Urothelium cell line (cell line): ENCODE data around the gene EPX.
A peak's percentile ranks its signal among the peaks of the same experiment; 100 is the strongest.
"Not testable (repeated sequence)": the region's sequence is repeated elsewhere in the genome, so short reads cannot be mapped to it uniquely, and the experiment has no call there.

Experiments
- DNase-seq: peaks from one replicate; pipeline ENCODE4 v3.0.0; 2011; ENCODE audit warnings: low spot score, mixed read lengths
- FAIRE-seq: peaks from 2 replicates; lab custom pipeline; 2011; peaks lifted over from hg19 to GRCh38; lab: Jason Lieb, UNC

Gene EPX

GRCh38 chr17:58192612-58193011, at the start of gene EPX:
Gene EPX, plus strand, starts transcription at chr17:58192726. Its CDS starts 121 bp downstream, at chr17:58192847.
- no peak for DNase-seq
- no peak for FAIRE-seq

- not testable (repeated sequence) for FAIRE-seq, DNase-seq
These were observed 49.2 kb upstream of the EPX start for GRCh38 chr17:58143335-58143734.

GRCh38 chr17:58144801-58145200, 47.7 kb upstream of the EPX start:
- FAIRE-seq (no peak), DNase-seq (no peak)

DNA sequence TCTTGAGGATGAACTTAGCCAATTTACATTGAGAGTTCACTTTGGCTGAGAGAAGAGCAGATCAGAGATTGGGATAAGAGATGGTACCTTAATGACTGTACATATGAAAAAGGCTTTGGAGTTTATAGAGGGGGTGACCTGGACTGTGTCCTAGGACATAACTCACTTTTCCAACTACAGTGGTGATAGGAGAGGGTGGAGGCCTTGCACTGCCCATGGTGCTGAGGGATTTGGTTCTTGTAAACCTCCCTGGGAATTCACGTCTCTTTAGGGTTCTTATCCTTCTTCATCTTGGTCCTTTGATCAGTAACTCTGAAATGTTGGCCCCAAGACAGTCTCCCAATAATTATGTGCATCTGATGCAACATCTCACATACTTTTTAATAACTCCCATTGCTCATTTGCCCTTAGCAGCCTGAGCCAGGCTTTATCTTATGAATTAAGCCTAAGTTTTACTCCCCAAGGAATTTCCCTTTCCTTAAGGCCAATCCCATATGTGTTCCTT, 44.5 kb upstream of the EPX start, which contains the start of gene OR4D1:
Gene OR4D1 (plus strand): TSS at position 455 of the 505 bp plus-strand sequence. CDS start 6,770 bp downstream, outside the sequence.
- DNase-seq: no peak
- FAIRE-seq: no peak

DNA sequence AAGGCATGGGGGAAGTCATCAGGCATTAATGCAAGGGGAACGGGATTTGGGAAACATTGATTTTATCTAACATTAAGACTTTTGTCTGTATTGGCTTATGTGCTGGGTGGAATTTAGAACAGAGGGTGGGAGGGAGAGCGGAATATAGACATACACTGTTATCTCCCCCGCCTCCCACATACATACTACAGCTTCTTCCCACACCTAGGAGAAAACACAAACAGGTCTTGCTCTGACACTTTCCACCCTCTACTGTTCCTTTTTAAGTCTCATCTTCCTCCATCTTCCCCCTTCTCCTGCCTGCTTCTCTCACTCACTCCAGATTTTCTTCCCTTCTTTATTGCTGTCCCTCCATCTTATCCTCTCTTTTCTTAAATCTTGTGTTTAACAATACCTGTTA, 43.9 kb upstream of the EPX start:
- DNase-seq: no peak
- FAIRE-seq: no peak

- peak; percentile 50 for FAIRE-seq
These were observed 42.1 kb upstream of the EPX start for GRCh38 chr17:58150394-58150793.

GRCh38 chr17:58153046-58153445, 39.5 kb upstream of the EPX start:
- DNase-seq: no peak
- peak; percentile 96 for FAIRE-seq

More at GRCh38 chr17:58150394-58150793, 42.1 kb upstream of the EPX start:
- DNase-seq: no peak

GRCh38 chr17:58153671-58154070, 38.9 kb upstream of the EPX start:
- no peak for DNase-seq
- FAIRE-seq: no peak

DNA sequence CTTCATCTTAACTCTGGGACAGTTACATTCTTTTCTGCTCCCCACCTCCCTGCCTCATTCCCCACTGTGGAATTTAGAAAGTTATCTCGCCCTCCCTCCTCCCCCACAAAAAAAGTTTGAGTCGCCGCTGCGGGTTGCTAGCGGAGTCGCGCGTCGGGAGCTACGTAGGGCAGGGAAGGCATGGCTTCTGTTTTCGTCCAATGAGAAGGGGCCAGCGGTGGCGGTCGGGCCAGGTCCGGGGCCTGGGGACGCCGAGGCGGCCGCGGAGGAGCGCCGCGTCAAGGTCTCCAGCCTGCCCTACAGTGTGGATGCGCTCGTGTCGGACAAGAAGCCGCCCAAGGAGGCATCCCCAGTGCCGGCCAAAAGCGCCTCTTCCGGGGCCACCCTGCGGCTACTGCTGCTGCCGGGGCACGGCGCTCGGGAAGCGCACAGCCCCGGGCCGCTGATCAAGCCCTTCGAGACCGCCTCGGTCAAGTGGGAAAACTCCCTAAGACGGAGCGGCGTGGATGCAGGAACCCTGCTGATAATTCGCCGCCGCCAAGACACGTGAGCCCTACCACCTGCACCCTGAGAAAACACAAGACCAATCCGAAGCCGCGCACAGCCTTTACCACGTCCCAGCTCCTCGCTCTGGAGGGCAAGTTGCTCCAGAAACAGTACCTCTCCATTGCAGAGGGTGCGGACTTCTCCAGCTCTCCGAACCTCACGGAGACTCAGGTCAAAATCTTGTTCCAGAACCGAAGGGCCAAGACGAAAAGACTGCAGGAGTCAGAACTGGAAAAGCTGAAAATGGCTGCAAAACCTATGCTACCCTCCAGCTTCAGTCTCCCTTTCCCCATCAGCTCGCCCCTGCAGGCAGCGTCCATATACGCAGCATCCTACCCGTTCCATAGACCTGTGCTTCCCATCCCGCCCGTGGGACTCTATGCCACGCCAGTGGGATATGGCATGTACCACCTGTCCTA, 35.4 kb upstream of the EPX start:
- FAIRE-seq: peak; percentile 99
- peak; percentile 90 for DNase-seq

- FAIRE-seq: no peak
- DNase-seq: no peak
These were observed 34.3 kb upstream of the EPX start for GRCh38 chr17:58158181-58158580.

GRCh38 chr17:58161566-58161965, 31.0 kb upstream of the EPX start:
- DNase-seq (no peak), FAIRE-seq (no peak)

DNA sequence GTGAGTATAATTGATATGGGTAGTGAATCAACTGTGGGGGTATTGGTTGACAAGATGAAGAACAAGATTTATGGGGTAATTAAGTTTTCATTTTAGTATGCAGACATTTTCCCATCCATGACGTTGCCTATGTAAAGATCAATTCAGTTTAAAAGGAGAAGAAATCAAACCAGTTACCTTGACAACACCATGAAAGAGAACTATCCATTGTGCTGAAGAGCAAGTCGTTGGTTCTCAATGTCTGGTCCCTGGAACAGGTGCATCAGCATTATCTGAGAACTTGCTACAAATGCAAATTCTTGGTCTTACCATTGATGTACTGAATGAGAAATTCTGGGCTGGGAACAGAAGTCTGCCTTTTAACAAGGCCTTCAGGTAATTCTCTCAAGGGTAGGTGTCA, 26.5 kb upstream of the EPX start:
- peak; percentile 46 for FAIRE-seq

GRCh38 chr17:58166682-58167081, 25.8 kb upstream of the EPX start, which contains the start of gene OR4D2:
Gene OR4D2, plus strand, starts transcription at chr17:58166982. Its CDS starts 2,674 bp downstream, at chr17:58169656.
- peak; percentile 62 for FAIRE-seq
- DNase-seq: no peak

More for the DNA sequence above, 26.5 kb upstream of the EPX start:
- DNase-seq: no peak

DNA sequence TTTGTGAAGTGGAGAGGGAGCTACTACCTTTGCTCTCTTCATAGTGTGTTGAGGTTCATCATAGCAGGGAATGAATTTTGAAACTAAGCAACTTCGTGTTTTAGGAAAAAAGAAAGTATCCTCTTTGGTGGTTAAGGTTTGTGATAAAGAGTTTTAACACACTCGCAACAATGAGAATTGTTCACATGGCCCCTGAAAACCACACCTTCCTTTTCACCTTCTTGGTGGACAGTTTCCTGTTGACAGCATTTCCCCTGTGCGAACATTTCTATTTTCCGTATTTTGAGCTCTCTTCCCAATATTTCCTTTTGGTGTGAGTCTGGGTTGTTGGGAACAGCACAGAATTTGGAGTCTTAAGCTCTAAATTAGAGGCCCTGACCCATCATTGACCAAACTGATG, 21.9 kb upstream of the EPX start:
- DNase-seq (no peak), FAIRE-seq (no peak)

DNA sequence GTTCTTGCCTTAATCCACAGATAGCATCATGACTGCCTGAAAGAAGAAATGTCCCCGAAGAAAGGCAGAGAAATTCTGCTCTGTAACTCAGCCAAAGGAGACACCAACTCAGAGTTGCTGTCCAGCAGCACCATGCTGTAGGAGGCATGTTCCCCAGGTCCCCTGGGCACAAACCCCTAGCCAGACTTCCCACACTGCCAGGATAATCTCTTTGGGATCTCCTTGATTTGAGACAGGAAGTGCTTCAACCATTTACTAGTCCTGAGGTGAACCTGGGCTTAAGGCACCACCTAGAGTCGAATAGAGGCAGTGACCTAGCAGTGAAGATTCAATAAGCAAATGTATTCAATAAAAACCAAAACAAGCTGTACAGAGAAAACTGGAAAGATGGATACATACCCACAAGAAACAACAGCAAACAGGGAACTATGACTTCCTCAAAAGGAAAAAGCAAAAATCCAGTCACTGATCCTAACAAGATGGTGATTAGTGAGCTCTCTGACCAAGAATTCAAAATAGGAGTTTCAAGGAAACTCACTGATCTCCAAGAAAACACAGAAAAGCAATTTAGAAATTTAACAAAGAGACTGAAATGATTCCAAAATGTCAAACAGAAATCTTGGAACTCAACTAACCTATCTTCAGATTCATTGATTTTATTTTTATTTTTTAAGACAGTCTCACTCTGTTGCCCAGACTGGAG, 20.0 kb upstream of the EPX start:
- FAIRE-seq: peak; percentile 82
- DNase-seq: peak; percentile 67

DNA sequence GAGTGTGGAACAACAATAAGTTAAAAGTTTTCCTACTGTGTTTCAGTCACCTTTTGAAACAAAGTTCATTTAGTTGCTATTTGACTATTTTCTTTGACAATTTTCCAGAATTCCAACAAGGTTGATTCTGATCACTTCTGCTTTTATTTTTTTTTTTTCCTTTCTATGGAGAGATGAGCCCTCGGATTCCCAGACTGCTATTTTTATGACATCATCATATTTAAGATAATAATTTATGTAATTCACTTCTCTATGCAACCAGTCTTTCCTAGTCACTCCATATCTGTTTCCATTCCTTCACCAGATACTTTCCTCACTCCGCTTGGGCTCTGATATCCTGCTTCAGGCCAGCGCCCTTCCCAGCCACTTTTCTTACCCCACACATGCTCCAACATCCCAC, 17.7 kb upstream of the EPX start:
- DNase-seq: no peak
- no peak for FAIRE-seq

DNA sequence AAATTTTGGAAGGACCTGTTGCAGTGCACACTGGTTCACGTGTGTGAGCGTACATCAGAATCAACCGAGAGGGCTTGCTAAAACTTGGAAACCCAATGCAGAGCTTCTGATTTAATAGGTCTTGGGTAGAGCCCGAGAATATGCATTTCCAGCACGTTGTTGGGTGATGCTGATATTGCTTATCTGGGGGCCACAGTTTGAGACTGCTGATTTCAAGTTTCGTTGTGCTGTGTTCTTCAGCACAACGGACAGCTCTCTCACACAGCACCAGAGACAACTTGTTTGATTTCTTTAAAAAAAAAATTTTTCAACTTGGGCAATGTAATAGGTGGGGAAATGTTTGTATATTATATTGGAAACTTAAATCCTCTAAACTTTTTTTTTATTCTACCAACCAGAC, 16.3 kb upstream of the EPX start:
- no peak for FAIRE-seq
- DNase-seq: no peak

- FAIRE-seq: no peak
- DNase-seq: no peak
These were observed 10.7 kb upstream of the EPX start for GRCh38 chr17:58181796-58182195.

- DNase-seq (no peak), FAIRE-seq (no peak)
These were observed 9.0 kb upstream of the EPX start for GRCh38 chr17:58183514-58183913.

DNA sequence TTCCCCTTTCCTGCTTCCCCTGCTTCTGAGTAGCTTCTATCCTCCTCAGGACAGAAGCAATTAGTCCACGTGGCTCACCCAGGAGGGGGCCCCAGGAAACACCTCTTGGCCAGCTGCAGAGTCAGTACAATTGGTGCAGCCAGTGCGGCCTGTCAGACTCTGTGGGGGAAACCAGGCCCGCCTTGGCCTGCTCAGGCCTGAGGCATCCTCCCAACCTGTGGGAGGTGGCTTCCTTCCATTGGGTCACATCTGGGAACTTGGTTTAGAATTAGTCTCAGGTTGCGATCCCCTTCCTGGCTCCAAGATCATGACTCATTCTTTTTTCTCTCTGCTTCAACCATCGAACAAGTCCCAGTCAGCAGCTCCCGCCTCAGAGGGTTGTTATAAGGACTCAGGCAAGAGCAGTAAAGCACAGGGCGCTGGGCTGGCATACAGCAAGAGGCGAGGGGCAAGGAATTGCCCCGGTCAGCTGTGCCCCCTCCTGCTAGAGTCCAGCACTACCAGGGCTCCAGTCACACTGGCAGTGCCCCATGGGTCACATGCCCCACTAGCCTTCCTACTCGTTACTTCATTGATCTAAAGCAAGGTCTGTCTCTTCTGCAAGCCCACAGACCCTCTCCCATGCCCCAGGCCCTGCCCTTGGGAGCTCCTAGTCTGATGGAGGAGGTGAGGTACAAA, 8.1 kb upstream of the EPX start:
- FAIRE-seq: peak; percentile 77

More for the DNA sequence above, 8.1 kb upstream of the EPX start:
- DNase-seq: peak; percentile 85
